IgD-negative memory B cell (primary cell): Measurements from ENCODE around the gene CLCNKB. TPM values are rescaled to one million over a fixed set of nuclear protein-coding genes. Genes with fewer than 3 reads are reported as not detected.
A peak's percentile ranks its signal among the peaks of the same experiment; 100 is the strongest.

Experiments
- H3K27ac Mint-ChIP-seq, 3 donors: one replicate each; pipeline ENCODE4 v1.8.0; 2020 to 2022; ENCODE audit warnings: mild to moderate bottlenecking in 3 of 3, mixed read lengths in 3 of 3, moderate library complexity in 1 of 3
- H3K27me3 Mint-ChIP-seq: one replicate; pipeline ENCODE4 v1.8.0; 2021; ENCODE audit warnings: mixed read lengths
- H3K36me3 Mint-ChIP-seq: one replicate; pipeline ENCODE4 v1.8.0; 2020; ENCODE audit warnings: mild to moderate bottlenecking, mixed read lengths
- H3K4me1 Mint-ChIP-seq, 3 donors: one replicate each; pipeline ENCODE4 v1.8.0; 2020 to 2022; ENCODE audit warnings: mixed read lengths in 3 of 3, mild to moderate bottlenecking in 1 of 3
- H3K4me3 Mint-ChIP-seq, 4 donors: one replicate each; pipeline ENCODE4 v1.8.0; 2020 to 2022; ENCODE audit warnings: mild to moderate bottlenecking in 4 of 4, mixed read lengths in 4 of 4, moderate library complexity in 3 of 4
- H3K9me3 Mint-ChIP-seq, 3 donors: one replicate each; pipeline ENCODE4 v1.8.0; 2020 to 2021; ENCODE audit warnings: mixed read lengths in 3 of 3, mild to moderate bottlenecking in 1 of 3
- polyA plus RNA-seq: library from polyadenylated mRNA; unstranded; fragments of 300-500 nt; fragmentation: Illumina TruSeq; gene quantifications from one replicate; pipeline ENCODE4 v1.2.3, GENCODE V29; 2021

The CLCNKB gene
- polyA plus RNA-seq, 1 donor from 2014 or later: not detected

DNA sequence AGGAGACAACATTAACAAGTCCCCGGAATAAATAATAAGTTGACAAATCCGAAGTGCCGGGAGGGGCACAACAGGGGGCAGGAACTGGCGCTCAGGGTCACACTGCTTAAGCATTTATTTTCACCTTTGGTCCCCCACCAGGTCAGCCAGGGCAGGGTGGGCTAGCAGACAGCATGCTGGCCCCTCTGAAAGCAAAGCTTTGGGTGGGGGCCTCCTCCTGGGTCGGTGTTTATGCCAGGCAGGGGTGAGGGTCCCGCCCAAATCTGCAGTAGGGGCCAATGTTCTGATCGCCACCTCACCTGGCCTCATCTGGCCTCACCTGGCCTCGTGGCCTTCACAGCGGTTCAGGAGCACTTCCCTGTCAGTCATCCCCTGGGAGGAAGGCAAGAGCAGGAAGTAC lies 38.1 kb downstream of the CLCNKB start:
- peaks cover 6 to 8% (median 7%) of the 10 kb centered on the region in 3 donors for H3K4me1 Mint-ChIP-seq
- H3K9me3 Mint-ChIP-seq: no peaks in the 10 kb centered on the region
- no peak overlapping the region for H3K27ac Mint-ChIP-seq
- H3K27me3 Mint-ChIP-seq: no peaks in the 10 kb centered on the region
- H3K4me3 Mint-ChIP-seq: no peak overlapping the region
- no peaks in the 10 kb centered on the region for H3K36me3 Mint-ChIP-seq

DNA sequence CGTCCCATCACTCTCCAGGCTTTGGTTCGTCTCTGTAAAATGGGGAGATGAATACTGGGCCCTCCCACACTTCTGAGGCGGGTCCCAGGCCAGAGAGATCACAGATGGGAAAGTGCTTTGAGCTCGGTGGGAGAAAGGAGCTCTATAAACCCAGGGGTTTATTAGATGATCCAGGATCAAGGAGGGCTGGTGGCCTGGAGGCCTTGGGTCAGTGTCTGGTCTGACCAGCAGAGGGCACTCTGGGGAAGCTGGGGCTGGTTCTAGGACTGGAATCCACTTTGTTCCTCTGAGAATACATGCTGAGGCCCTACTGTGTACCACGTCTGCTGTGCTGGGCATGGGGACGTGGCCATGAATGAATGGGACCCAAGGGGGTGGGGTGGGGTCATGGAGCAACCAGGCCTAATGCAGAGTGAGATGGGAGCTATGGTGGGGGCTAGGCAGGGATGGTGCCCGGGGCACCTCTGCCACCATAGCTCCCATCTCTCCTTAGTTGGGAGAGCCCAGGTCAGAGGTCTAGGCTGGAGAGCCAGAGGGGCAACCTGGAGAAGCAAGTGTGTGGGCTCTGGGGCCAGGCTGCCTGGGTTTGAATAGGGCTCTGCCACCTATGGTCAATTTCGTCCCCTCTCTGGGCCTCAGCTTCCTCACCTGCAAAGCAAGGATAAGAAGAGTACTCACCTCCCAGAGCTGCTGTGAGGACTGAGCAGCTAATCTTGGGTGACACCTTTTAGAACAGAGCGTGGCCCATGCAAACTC lies 38.9 kb downstream of the CLCNKB start:
- Mint-ChIP-seq H3K36me3 (no peaks in the 10 kb centered on the region), H3K4me1 (peaks cover 6 to 8% (median 7%) of the 10 kb centered on the region in 3 donors), H3K9me3 (no peaks in the 10 kb centered on the region), H3K4me3 (no peak overlapping the region), H3K27ac (no peak overlapping the region), H3K27me3 (no peaks in the 10 kb centered on the region)

DNA sequence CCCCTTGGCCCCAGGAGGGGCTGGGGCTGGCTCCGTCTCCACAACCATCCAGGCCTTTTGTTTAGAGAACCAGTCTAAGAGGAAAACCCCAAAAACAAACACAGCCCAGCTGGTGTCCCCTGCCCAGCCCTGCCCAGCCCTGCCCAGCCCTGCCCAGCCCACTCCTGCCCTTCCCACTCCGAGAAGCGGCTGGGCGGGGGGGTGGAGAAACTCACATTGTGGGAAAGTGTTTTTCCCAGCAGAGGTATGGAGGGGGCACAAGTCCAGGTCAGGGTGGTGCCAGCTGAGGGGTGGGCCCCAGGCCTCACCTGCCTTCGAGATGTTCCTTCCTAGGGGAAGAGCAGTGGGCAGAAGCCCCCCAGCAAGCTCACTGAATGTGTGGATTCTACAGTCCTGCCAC lies 39.9 kb downstream of the CLCNKB start:
- Mint-ChIP-seq H3K4me3 (no peak overlapping the region), H3K36me3 (no peaks in the 10 kb centered on the region), H3K27ac (no peak overlapping the region), H3K27me3 (no peaks in the 10 kb centered on the region), H3K9me3 (no peaks in the 10 kb centered on the region), H3K4me1 (peaks cover 6 to 8% (median 7%) of the 10 kb centered on the region in 3 donors)

DNA sequence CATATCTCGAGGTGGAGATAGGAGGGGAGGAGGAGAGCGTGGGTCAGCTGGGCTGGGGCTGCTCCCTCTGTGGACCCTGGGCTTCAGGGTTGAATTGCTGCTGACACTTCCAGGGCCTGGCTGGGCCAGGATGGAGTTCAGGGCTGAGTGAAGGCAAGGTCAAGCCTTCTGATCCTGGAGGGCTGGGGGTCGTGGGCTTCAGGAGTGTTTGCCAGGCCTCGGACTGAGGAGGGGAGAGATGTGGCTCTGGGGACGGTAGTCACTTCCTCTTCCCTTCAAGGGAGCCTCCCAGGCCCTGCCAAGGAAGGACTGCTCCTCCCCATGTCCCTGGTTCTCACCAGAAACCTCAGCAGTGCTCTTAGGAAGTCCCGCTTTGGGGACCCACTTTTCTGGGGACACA lies 41.9 kb downstream of the CLCNKB start:
- H3K4me1 Mint-ChIP-seq: peaks cover 0 to 5% (median 2%) of the 10 kb centered on the region in 3 donors
- H3K9me3 Mint-ChIP-seq: no peaks in the 10 kb centered on the region
- H3K27me3 Mint-ChIP-seq: no peaks in the 10 kb centered on the region
- H3K36me3 Mint-ChIP-seq: no peaks in the 10 kb centered on the region
- no peak overlapping the region for H3K27ac Mint-ChIP-seq
- H3K4me3 Mint-ChIP-seq: no peak overlapping the region

DNA sequence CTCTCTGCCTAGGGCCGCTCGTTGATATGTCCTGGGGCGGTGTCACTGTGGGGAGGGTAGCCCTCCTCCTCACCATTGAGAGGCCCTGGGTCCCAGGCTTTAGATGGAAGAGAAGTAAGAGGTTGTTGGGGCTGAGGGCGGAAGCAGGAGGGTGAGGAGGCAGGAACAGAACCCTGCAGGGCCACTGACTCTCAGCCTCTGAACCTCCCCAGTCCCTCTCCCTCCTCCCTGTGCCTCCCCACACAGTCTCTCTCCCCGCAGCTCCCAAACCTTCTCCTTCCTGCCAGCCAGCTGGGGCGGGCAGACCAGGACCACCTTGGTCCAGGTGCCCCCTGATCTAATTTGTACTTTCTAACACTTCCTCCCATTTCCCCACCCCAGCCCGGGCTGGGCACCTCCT lies 44.2 kb downstream of the CLCNKB start:
- Mint-ChIP-seq H3K9me3 (no peaks in the 10 kb centered on the region), H3K27me3 (no peaks in the 10 kb centered on the region), H3K27ac (no peak overlapping the region), H3K4me1 (peaks cover 0 to 5% (median 2%) of the 10 kb centered on the region in 3 donors), H3K36me3 (peaks cover 2% of the 10 kb centered on the region), H3K4me3 (no peak overlapping the region)

DNA sequence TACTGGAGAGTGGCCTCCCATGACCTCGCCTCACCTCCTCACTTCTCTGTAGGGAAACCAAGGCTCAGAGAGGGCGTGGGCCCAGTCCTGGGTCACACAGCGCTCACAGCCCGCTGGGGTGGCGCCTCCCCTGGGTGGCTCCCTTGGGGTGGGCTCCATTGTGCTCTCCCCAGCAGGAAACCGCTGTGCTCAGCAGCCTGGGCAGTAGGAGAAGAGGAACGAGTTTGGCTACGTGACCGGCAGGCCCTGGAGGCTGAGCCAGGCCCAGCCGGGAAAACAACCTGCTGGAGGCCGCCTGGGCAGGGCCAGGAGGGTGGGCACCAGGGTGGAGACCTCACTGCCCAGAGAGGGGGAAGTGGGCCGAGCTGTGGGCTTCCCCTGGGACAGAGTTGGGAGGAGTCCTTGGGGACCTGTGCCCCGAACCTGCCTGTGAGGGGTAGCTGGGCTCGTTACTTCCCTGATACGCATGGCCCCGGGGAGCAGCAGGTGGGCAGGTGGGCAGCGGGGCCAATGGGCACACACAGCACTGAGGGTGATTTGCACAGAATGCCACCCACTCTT lies 44.8 kb downstream of the CLCNKB start:
- Mint-ChIP-seq H3K4me3 (no peak overlapping the region), H3K4me1 (peaks cover 0 to 5% (median 2%) of the 10 kb centered on the region in 3 donors), H3K36me3 (peaks cover 2% of the 10 kb centered on the region), H3K27ac (no peak overlapping the region), H3K27me3 (no peaks in the 10 kb centered on the region), H3K9me3 (no peaks in the 10 kb centered on the region)

DNA sequence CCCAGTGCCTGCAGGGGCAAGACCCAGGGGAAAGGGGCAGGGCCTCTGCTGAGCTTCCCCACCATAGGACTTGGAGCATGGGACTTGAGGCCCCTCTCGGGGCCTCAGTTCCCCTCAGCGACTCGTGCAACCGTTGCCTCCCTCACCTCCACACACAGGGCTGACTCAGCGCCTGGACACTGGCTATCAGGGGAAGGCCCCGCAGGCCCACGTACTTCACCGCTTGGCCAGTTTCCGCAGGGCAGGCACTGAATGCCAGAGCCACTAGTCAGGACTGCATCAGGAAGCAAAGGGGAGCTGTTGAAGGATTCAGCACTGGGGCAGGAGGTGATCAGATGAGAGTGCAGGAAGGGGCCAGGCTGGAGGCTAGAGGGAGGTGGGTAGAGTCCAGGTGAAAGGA lies 45.4 kb downstream of the CLCNKB start:
- Mint-ChIP-seq H3K27ac (no peak overlapping the region), H3K27me3 (peaks cover under 1% of the 10 kb centered on the region), H3K9me3 (no peaks in the 10 kb centered on the region), H3K36me3 (peaks cover 2% of the 10 kb centered on the region), H3K4me3 (peak overlapping the region in 1 of 4 donors; percentile 32), H3K4me1 (peaks cover 0 to 5% (median 2%) of the 10 kb centered on the region in 3 donors)

DNA sequence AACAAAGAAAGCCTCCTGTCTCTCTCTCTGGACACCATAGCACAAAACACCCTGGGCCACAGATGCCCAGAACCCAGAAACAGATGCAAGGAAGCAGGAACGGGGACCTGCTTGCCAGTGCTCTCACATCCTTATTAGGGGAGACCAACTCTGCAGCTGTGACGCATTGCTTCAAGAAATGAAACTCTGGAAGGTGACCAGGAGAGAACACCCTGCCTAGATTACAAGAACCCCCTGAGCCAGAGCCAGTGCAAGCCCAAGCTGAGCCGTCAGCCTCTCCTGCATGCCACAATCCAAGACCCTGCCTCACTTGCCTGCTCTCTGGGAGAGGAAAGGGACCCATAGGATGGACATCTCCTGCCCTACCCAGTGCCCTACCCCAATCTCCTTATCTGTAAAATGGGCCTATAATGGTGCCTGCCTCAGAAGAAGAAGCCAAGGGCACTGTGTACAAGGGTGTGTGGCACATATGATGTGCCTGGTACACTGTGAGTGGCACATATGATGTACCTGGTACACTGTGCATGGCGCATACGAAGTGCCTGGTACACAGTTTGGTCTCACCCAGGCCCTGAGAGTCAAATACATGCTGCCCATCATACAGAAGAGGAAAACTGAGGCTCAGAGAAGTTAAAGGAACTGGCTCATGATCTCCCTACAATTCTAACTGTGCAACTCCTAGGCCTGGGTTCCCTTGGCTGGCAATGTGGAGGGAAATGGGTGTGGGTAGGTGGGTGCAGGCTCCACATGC lies 46.7 kb downstream of the CLCNKB start:
- no peak overlapping the region for H3K27ac Mint-ChIP-seq
- H3K36me3 Mint-ChIP-seq: peaks cover 2% of the 10 kb centered on the region
- H3K4me1 Mint-ChIP-seq: peaks cover 0 to 6% (median 3%) of the 10 kb centered on the region in 3 donors
- H3K9me3 Mint-ChIP-seq: no peaks in the 10 kb centered on the region
- H3K4me3 Mint-ChIP-seq: no peak overlapping the region
- peaks cover 3% of the 10 kb centered on the region for H3K27me3 Mint-ChIP-seq

DNA sequence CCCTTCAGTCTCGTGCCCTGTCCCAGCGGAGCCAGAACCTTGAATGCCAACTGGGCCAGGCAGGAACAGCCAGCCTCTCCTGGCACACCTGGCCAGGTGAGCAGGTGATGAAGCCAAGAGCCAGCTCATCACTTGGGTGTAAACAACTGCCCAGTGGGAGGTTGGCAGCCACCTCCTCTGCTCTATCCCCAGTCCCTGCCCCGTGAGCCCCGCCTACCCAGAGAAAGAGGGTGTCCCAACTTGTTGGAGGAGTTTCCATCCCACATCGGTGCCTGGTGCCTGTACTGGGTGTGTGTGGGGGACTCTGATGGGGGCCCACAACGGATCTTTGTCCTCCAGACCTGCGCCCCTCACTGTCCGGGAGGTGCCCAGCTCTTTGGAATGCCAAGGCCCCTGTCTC lies 47.7 kb downstream of the CLCNKB start:
- Mint-ChIP-seq H3K27ac (no peak overlapping the region), H3K36me3 (peaks cover 2% of the 10 kb centered on the region), H3K4me3 (no peak overlapping the region), H3K4me1 (peaks cover 0 to 6% (median 2%) of the 10 kb centered on the region in 3 donors), H3K27me3 (peaks cover 11% of the 10 kb centered on the region), H3K9me3 (peaks cover 0 to 2% (median 0%) of the 10 kb centered on the region in 3 donors)

DNA sequence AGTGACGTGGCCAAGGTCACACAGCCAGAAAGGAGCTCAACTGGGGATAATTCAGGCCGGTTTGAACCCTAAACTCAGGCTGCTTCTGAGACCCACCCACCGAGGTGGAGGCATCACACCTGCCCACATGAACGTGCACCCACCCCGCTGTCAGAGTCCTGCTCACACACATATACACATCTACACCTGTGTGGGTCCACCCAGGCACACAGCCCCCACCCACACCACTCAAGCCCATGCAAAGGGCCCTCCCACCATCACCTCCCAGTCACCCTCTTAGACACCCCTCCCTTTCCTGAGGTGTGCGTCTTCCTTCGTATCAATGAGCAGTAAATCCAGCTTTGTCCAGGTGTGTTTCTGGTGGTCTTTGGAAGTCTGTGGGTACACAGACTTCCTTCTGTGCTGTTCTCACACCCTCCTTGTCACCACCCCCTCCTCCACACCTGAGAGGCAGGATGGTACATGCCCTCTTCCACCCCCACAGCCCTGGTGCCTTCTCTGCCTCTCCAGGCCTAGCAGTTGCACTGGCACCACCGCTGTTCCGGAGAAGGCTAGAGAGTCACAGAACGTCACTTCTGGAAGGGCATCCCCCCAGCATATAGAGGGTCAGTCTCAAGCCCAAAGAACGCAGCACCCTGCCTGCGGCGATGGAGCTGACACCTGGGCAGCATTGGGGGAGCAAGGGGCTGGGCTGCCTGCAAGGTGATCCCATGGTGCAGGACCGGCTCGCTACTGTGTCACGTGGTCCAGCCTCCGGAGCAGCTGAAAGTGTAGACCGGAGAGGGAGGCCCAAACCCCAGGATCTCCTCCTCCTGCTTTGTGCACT lies 48.7 kb downstream of the CLCNKB start:
- H3K4me1 Mint-ChIP-seq: peaks cover 0 to 6% (median 2%) of the 10 kb centered on the region in 3 donors
- no peak overlapping the region for H3K27ac Mint-ChIP-seq
- H3K9me3 Mint-ChIP-seq: peaks cover 0 to 2% (median 0%) of the 10 kb centered on the region in 3 donors
- H3K27me3 Mint-ChIP-seq: peaks cover 12% of the 10 kb centered on the region
- peaks cover 2% of the 10 kb centered on the region for H3K36me3 Mint-ChIP-seq
- H3K4me3 Mint-ChIP-seq: no peak overlapping the region

DNA sequence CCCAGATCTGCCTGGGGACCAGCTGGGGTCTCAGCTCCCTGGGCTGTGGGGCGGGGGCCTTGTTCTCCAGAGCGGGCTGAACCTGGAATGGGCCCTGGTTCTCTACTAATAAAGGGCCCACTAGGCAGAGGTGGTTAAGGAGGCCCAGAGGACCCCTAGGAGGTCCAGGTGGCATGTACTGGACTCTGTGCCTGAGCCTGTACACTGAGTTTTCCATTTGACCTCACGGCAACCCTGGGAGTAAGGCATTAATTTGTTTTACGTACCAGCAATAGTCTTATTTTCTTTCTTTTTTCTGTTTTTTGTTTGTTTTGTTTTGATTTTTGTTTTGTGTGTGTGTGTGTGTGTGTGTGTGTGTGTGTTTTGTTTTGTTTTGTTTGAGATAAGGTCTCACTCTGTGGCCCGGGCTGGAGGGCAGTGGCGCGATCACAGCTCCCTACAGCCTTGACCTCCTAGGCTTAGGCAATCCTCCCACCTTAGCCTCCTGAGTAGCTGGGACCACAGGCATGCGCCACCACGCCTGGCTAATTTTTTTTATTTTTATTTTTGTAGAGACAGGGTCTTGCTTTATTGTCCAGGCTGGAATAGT lies 49.4 kb downstream of the CLCNKB start:
- Mint-ChIP-seq H3K4me3 (no peak overlapping the region), H3K27me3 (peaks cover 12% of the 10 kb centered on the region), H3K9me3 (peaks cover 0 to 2% (median 0%) of the 10 kb centered on the region in 3 donors), H3K27ac (no peak overlapping the region), H3K36me3 (peaks cover 2% of the 10 kb centered on the region), H3K4me1 (peaks cover 0 to 6% (median 2%) of the 10 kb centered on the region in 3 donors)

DNA sequence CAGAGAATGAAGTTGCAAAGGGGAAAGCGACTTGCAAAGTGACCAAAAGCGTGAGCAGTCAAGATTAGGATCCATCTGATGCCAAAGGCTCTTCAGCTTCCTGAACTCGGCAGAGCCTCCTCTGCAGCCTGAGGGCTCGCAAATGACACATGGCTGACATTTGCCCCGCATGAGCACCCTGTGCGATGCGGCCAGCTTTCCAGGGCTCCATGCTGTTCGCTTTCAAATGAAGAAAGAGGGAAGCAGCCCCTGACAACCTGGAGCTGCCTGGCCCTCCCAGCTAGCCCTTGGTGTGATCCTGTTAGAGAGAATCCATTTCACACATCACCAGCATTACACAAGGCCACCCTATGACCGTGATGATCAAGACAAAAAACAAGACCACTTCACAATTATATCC lies 50.0 kb downstream of the CLCNKB start:
- H3K27ac Mint-ChIP-seq: no peak overlapping the region
- no peak overlapping the region for H3K4me3 Mint-ChIP-seq
- peaks cover 0 to 6% (median 2%) of the 10 kb centered on the region in 3 donors for H3K4me1 Mint-ChIP-seq
- peaks cover 2% of the 10 kb centered on the region for H3K36me3 Mint-ChIP-seq
- H3K27me3 Mint-ChIP-seq: peaks cover 12% of the 10 kb centered on the region
- peaks cover 0 to 2% (median 0%) of the 10 kb centered on the region in 3 donors for H3K9me3 Mint-ChIP-seq

DNA sequence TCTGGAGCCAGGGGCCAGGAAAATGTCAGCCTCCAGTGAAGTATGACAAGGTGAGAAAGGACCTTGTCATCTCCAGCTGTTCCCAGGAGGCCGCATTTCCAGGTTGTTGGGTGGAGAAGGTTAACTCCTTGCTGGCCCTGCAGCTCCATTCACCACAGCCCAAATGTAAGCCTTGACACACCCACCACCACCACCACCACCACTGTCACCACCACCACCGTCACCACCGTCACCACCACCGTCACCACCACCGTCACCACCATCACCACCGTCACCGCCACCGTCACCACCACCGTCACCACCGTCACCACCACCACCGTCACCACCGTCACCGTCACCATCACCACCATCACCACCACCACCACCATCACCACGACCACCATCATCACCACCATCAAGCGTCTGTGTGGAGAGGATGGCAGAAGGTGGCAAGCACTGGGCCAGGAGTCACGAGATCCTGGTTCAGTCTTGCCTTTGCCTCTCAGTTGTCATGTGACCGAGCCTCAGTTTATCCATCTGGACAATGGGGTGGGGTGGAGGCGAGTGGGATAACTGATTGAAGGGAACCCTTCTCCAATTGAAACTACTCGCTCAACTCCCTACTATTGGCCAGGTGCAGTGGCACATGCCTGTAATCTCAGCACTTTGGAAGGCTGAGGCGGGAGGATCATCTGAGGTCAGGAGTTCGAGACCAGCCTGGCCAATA lies 51.0 kb downstream of the CLCNKB start:
- peaks cover 2% of the 10 kb centered on the region for H3K36me3 Mint-ChIP-seq
- no peak overlapping the region for H3K4me3 Mint-ChIP-seq
- H3K27ac Mint-ChIP-seq: no peak overlapping the region
- H3K9me3 Mint-ChIP-seq: peaks cover 0 to 2% (median 0%) of the 10 kb centered on the region in 3 donors
- H3K27me3 Mint-ChIP-seq: peaks cover 12% of the 10 kb centered on the region
- H3K4me1 Mint-ChIP-seq: peaks cover 0 to 2% (median 1%) of the 10 kb centered on the region in 3 donors

DNA sequence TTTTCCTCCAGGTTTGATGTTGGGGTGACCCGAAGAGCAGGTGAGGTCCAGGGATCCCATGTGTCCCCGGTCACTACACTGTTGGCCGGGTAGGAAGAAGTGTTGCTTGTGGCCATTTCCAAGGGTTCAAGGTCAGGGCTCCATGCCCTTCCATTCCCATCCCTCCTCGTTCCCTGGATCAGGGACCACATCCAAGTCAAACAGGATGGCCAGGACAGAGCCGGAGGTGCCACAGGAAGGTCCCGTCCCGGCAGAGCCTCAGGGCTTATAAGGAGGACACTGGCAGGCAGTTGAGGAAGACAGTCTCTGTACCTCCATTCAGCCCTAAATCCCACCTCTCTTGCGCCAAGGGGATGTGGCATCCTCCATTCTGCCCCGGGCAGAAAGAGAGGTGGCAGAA lies 51.9 kb downstream of the CLCNKB start:
- H3K27ac Mint-ChIP-seq: no peak overlapping the region
- peaks cover 12% of the 10 kb centered on the region for H3K27me3 Mint-ChIP-seq
- H3K4me3 Mint-ChIP-seq: no peak overlapping the region

More for the DNA sequence above, 51.9 kb downstream of the CLCNKB start:
- peaks cover 2% of the 10 kb centered on the region for H3K36me3 Mint-ChIP-seq
- H3K4me1 Mint-ChIP-seq: peaks cover 0 to 2% (median 1%) of the 10 kb centered on the region in 3 donors
- peaks cover 0 to 5% (median 0%) of the 10 kb centered on the region in 3 donors for H3K9me3 Mint-ChIP-seq
